IMR-90 (cell line): ENCODE results near the gene PIGZ.

ENCODE experiments used
- BHLHE40 ChIP-seq: fragments of 150-350 bp; IDR thresholded peaks from 2 replicates; pipeline ENCODE4 v1.6.1; 2016; ENCODE audit warnings: mild to moderate bottlenecking, low read depth, low read length
- CEBPB ChIP-seq: IDR thresholded peaks from 2 replicates; pipeline ENCODE4 v1.6.1; 2012; ENCODE audit warnings: low read depth, low read length, improper control_type of control experiment
- MAFK ChIP-seq: IDR thresholded peaks from 2 replicates; pipeline ENCODE4 v1.6.1; 2012; ENCODE audit warnings: low read depth, low read length, improper control_type of control experiment
- MAZ ChIP-seq: IDR thresholded peaks from 2 replicates; pipeline ENCODE4 v1.6.1; 2012; ENCODE audit warnings: low read depth, mild to moderate bottlenecking, low read length, improper control_type of control experiment, moderate library complexity, borderline replicate concordance
- NFE2L2 ChIP-seq: fragments of 150-350 bp; IDR thresholded peaks from 2 replicates; pipeline ENCODE4 v1.6.1; 2016; ENCODE audit warnings: low read depth, mild to moderate bottlenecking, low read length
- POLR2A ChIP-seq: IDR thresholded peaks from 2 replicates; pipeline ENCODE4 v1.6.1; 2012; ENCODE audit warnings: mild to moderate bottlenecking, low read depth, low read length
- RAD21 ChIP-seq: IDR thresholded peaks from 2 replicates; pipeline ENCODE4 v1.6.1; 2012; ENCODE audit warnings: low read length, improper control_type of control experiment
- RCOR1 ChIP-seq: IDR thresholded peaks from 2 replicates; pipeline ENCODE4 v1.6.1; 2012; ENCODE audit warnings: mild to moderate bottlenecking, low read length, improper control_type of control experiment; ENCODE audit not compliant: insufficient replicate concordance
- RFX5 ChIP-seq: IDR thresholded peaks from 2 replicates; pipeline ENCODE4 v1.8.0; 2012; ENCODE audit warnings: low read depth, mild to moderate bottlenecking, low read length, moderate library complexity
- SMC3 ChIP-seq: fragments of 150-350 bp; IDR thresholded peaks from 2 replicates; pipeline ENCODE4 v1.6.1; 2016; ENCODE audit warnings: low read depth, mild to moderate bottlenecking, antibody characterized with exemption, low read length, moderate library complexity
- TF ChIP-seq, protein P1 (sequence below): conservative IDR thresholded peaks from 2 replicates; pipeline ENCODE4 v1.5.1; 2012; ENCODE audit warnings: mild to moderate bottlenecking, low read depth, low read length, improper control_type of control experiment
- TF ChIP-seq, protein P2 (sequence below): fragments of 150-350 bp; IDR thresholded peaks from 2 replicates; pipeline ENCODE4 v1.6.1; 2017; ENCODE audit warnings: mild to moderate bottlenecking, antibody characterized with exemption, low read length, low read depth
- TF ChIP-seq, protein P3 (sequence below): fragments of 150-350 bp; IDR thresholded peaks from 2 replicates; pipeline ENCODE4 v1.6.1; 2016; ENCODE audit warnings: low read depth, mild to moderate bottlenecking, low read length, moderate library complexity, borderline replicate concordance

DNA sequence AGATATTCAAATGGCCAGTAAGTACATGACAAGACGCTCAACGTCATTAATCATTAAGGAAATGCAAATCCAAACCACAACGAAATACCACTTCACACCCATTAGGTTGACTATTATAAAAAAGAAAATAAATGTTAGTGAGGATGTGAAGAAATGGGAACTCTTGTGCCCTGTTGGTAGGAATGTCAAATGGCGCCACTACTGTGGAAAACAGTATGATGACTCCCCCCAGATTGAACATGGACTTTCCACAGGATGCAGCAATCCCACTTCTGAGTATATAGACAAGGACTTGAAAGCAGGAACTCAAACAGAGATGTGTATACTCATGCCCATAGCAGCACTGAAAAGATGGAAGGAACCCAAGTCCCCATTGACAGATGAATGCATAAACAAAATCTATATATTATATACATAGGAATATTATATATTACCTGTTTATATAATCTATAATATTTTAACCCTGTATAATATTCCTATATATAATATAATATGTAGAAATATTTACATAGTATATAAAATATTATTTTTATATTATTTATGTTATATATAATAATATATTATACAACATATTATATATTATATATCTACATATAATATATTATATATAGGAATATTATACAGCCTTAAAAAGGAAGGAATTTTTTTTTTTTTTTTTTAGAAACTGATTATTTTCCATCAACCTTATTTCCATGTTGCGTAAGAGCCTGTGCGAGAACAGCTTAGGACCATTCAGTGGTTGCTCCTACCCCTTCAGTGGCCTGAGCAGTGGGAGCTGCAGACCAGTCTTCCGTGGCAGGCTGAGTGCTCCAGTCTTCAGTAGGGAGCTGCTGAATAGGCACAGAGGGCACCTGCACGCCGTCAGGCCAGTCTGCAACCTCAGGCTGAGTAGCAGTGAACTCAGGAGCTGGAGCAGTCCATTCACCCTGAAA lies 17.6 kb upstream of the PIGZ start:
- TF ChIP-seq, protein P1, sequence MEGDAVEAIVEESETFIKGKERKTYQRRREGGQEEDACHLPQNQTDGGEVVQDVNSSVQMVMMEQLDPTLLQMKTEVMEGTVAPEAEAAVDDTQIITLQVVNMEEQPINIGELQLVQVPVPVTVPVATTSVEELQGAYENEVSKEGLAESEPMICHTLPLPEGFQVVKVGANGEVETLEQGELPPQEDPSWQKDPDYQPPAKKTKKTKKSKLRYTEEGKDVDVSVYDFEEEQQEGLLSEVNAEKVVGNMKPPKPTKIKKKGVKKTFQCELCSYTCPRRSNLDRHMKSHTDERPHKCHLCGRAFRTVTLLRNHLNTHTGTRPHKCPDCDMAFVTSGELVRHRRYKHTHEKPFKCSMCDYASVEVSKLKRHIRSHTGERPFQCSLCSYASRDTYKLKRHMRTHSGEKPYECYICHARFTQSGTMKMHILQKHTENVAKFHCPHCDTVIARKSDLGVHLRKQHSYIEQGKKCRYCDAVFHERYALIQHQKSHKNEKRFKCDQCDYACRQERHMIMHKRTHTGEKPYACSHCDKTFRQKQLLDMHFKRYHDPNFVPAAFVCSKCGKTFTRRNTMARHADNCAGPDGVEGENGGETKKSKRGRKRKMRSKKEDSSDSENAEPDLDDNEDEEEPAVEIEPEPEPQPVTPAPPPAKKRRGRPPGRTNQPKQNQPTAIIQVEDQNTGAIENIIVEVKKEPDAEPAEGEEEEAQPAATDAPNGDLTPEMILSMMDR, result peak; percentile 21
- TF ChIP-seq MAFK (no peak), RFX5 (no peak), POLR2A (no peak), RCOR1 (no peak), SMC3 (no peak), RAD21 (no peak), BHLHE40 (no peak), MAZ (no peak), CEBPB (peak; percentile 62), NFE2L2 (no peak)
- TF ChIP-seq, protein P2, sequence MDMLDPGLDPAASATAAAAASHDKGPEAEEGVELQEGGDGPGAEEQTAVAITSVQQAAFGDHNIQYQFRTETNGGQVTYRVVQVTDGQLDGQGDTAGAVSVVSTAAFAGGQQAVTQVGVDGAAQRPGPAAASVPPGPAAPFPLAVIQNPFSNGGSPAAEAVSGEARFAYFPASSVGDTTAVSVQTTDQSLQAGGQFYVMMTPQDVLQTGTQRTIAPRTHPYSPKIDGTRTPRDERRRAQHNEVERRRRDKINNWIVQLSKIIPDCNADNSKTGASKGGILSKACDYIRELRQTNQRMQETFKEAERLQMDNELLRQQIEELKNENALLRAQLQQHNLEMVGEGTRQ, result no peak
- TF ChIP-seq, protein P3, sequence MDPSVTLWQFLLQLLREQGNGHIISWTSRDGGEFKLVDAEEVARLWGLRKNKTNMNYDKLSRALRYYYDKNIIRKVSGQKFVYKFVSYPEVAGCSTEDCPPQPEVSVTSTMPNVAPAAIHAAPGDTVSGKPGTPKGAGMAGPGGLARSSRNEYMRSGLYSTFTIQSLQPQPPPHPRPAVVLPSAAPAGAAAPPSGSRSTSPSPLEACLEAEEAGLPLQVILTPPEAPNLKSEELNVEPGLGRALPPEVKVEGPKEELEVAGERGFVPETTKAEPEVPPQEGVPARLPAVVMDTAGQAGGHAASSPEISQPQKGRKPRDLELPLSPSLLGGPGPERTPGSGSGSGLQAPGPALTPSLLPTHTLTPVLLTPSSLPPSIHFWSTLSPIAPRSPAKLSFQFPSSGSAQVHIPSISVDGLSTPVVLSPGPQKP, result no peak
